ENCODE measurements around the gene IL6. TPM values are rescaled to one million over a fixed set of nuclear protein-coding genes. Genes with fewer than 3 reads are reported as not detected.

The IL6 gene
- total RNA-seq, 1 experiment from 2014 or later: 113 TPM

DNA sequence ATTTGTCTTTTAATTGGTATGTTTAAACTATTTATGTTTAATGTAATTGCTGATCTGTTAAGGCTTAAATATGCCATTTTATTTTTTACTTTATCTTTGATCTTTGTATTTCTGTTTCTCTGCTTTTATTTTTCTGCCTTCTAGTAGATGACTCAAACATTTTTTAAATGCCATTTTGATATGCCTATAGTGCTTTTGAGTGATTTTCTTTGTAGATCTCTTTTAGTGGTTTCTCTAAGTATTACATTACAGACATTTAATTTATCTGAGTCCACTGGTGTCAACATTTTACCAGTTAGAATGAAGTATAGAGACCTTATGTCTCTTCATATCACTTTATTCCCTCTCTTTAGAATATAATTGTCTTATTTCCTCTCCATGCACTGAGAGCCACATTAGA, 32.7 kb downstream of the IL6 start:
- Histone ChIP-seq H3K27me3 (ENCODE audit: low read length) (no peaks in the 10 kb centered on the region), H3K4me3 (ENCODE audit: low read length) (no peak overlapping the region), H3F3A (ENCODE audit: low read length, unreplicated experiment) (no peaks in the 10 kb centered on the region), H3K9me2 (replicated peaks; ENCODE audit: low read length) (no peaks in the 10 kb centered on the region), H3K79me2 (ENCODE audit: low read length) (no peaks in the 10 kb centered on the region), H3K36me3 (ENCODE audit: low read depth, low read length) (no peaks in the 10 kb centered on the region), H2AFZ (ENCODE audit: low read length) (no peak overlapping the region), H4K20me1 (ENCODE audit: low read length) (no peaks in the 10 kb centered on the region), H3K4me2 (ENCODE audit: low read length) (no peak overlapping the region), H3K27ac (ENCODE audit: low read length) (no peak overlapping the region), H3K9ac (ENCODE audit: low read length) (no peak overlapping the region), H3K9me3 (ENCODE audit: low read length) (no peaks in the 10 kb centered on the region), H3K4me1 (ENCODE audit: insufficient read depth, low read length) (no peaks in the 10 kb centered on the region)
- TF ChIP-seq CTCF (conservative IDR thresholded peaks at IDR 0.05; ENCODE audit: low read depth, low read length) (no peak), EZH2phosphoT487 (IDR thresholded peaks at IDR 0.05; ENCODE audit: borderline replicate concordance, low read length) (no peak), EZH2 (IDR thresholded peaks at IDR 0.05; ENCODE audit: low read length, unreplicated experiment) (no peak)
- ATAC-seq: no peak
- ChIA-PET POLR2A (ENCODE audit: unreplicated experiment) (no interaction called here), CTCF (no interaction called here)
- no TSS peak for BruUV-seq (replicated peaks)
- no peak for DNase-seq
- intact Hi-C loops (cut with micrococcal nuclease): no loop called here

DNA sequence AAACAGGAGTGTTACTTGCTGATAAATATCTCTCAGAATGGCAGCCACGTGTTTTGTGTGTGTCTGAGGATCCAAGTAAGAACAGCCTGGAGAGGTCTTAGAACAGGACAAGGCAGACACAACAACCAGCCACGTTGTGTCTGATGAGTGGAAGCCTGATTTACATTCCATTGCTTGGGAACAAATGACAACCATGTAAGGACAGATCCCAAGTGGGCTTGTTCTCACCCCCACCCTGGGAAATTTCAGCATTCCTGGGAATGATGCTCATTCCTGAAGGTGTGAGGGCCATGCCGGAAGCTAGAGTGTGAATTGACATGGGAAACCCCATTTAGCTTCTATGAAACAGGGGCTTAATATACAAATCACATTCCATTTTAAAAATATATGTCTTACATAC, 35.9 kb downstream of the IL6 start:
- H2AFZ ChIP-seq (ENCODE audit: low read length): no peak overlapping the region
- no peak overlapping the region for H3K4me3 ChIP-seq (ENCODE audit: low read length)
- H4K20me1 ChIP-seq (ENCODE audit: low read length): no peaks in the 10 kb centered on the region
- no peaks in the 10 kb centered on the region for H3K27me3 ChIP-seq (ENCODE audit: low read length)
- ChIA-PET CTCF (no interaction called here), POLR2A (ENCODE audit: unreplicated experiment) (no interaction called here)
- H3K36me3 ChIP-seq (ENCODE audit: low read depth, low read length): no peaks in the 10 kb centered on the region
- ATAC-seq (no peak), DNase-seq (no peak)
- intact Hi-C loops (cut with micrococcal nuclease): no loop called here
- H3K4me1 ChIP-seq (ENCODE audit: insufficient read depth, low read length): no peaks in the 10 kb centered on the region
- TF ChIP-seq EZH2phosphoT487 (IDR thresholded peaks at IDR 0.05; ENCODE audit: borderline replicate concordance, low read length): no peak
- TF ChIP-seq EZH2 (IDR thresholded peaks at IDR 0.05; ENCODE audit: low read length, unreplicated experiment): no peak
- no peak for TF ChIP-seq CTCF (conservative IDR thresholded peaks at IDR 0.05; ENCODE audit: low read depth, low read length)
- no peaks in the 10 kb centered on the region for H3K79me2 ChIP-seq (ENCODE audit: low read length)
- no peaks in the 10 kb centered on the region for H3K9me3 ChIP-seq (ENCODE audit: low read length)
- no peaks in the 10 kb centered on the region for H3K9me2 ChIP-seq (replicated peaks; ENCODE audit: low read length)
- no peak overlapping the region for H3K9ac ChIP-seq (ENCODE audit: low read length)
- no peak overlapping the region for H3K27ac ChIP-seq (ENCODE audit: low read length)
- no TSS peak for BruUV-seq (replicated peaks)
- no peak overlapping the region for H3K4me2 ChIP-seq (ENCODE audit: low read length)
- no peaks in the 10 kb centered on the region for H3F3A ChIP-seq (ENCODE audit: low read length, unreplicated experiment)

GRCh38 chr7:22765609-22766008, 38.6 kb downstream of the IL6 start:
- TF ChIP-seq EZH2 (IDR thresholded peaks at IDR 0.05; ENCODE audit: low read length, unreplicated experiment): no peak
- no peak for TF ChIP-seq CTCF (conservative IDR thresholded peaks at IDR 0.05; ENCODE audit: low read depth, low read length)
- TF ChIP-seq EZH2phosphoT487 (IDR thresholded peaks at IDR 0.05; ENCODE audit: borderline replicate concordance, low read length): no peak
- intact Hi-C loops (cut with micrococcal nuclease): no loop called here
- Histone ChIP-seq H3K9me2 (replicated peaks; ENCODE audit: low read length) (no peaks in the 10 kb centered on the region), H3K4me1 (ENCODE audit: insufficient read depth, low read length) (no peaks in the 10 kb centered on the region), H3K79me2 (ENCODE audit: low read length) (no peaks in the 10 kb centered on the region), H4K20me1 (ENCODE audit: low read length) (no peaks in the 10 kb centered on the region), H3F3A (ENCODE audit: low read length, unreplicated experiment) (no peaks in the 10 kb centered on the region), H3K27ac (ENCODE audit: low read length) (no peak overlapping the region), H2AFZ (ENCODE audit: low read length) (no peak overlapping the region), H3K4me3 (ENCODE audit: low read length) (no peak overlapping the region), H3K9ac (ENCODE audit: low read length) (no peak overlapping the region), H3K36me3 (ENCODE audit: low read depth, low read length) (no peaks in the 10 kb centered on the region), H3K27me3 (ENCODE audit: low read length) (no peaks in the 10 kb centered on the region), H3K4me2 (ENCODE audit: low read length) (no peak overlapping the region), H3K9me3 (ENCODE audit: low read length) (no peaks in the 10 kb centered on the region)
- ATAC-seq (no peak), DNase-seq (no peak)
- BruUV-seq (replicated peaks): no TSS peak
- ChIA-PET CTCF (interaction anchor here (0.6 kb wide), 1 partner anchor 289 kb away, joined by 3 read pairs; no protein-coding TSS in a partner anchor), POLR2A (ENCODE audit: unreplicated experiment) (no interaction called here)

All from PC-3 (cell line).